Astrocyte of the cerebellum (primary cell): ENCODE results near the gene SCP2D1.

Source experiments
- DNase-seq: peaks from one replicate; pipeline ENCODE4 v3.0.0-alpha.2; 2011; ENCODE audit warnings: low read depth
- H3K4me3 ChIP-seq: 2 replicates; pipeline ENCODE4 v1.5.1; 2011; ENCODE audit warnings: mild to moderate bottlenecking, low read depth, low read length, moderate library complexity
- in situ Hi-C: cut with HindIII; loops from 2 replicates; pipeline ENCODE4 v1.10.0; 2017; ENCODE audit warnings: low sequenced_read_pairs
- TF ChIP-seq, protein P1 (sequence below): IDR thresholded peaks from 2 replicates; pipeline ENCODE4 v1.5.1; 2012; ENCODE audit warnings: low read length, low read depth, moderate library complexity, mild to moderate bottlenecking; ENCODE audit errors: missing control alignments

The SCP2D1 gene

DNA sequence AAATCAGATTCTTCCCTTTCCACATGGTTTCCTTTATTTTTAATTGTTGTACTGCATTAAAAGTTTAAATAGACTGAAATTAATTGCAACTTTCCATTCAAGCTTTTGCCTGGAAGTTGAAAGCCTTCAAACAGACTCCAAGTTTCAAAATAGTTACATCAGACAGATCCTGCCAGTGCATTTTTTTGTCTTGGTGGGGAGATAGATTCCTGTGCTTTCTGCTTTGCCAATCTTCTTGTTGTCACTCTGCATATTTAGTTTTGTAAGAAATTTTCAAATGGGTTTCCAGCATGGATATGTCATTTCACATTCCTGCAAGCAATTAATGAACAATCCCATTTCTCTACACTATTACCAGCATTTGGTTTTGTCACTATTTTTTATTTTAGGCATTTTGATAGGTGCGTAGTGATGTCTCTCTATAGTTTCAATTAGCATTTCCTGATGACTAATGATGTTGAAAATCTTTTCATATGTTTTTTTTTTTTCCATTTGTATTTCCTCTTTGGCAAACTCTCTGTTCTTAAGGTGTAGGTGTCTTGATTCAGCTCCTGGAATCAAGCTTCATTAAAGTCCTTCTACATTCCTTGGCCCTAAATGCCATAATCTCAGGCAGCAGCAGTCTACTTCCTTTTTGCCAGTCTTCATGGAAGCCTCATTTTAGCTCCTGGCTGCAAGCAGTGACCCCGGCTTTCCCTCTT lies 40.5 kb downstream of the SCP2D1 start:
- TF ChIP-seq, protein P1, sequence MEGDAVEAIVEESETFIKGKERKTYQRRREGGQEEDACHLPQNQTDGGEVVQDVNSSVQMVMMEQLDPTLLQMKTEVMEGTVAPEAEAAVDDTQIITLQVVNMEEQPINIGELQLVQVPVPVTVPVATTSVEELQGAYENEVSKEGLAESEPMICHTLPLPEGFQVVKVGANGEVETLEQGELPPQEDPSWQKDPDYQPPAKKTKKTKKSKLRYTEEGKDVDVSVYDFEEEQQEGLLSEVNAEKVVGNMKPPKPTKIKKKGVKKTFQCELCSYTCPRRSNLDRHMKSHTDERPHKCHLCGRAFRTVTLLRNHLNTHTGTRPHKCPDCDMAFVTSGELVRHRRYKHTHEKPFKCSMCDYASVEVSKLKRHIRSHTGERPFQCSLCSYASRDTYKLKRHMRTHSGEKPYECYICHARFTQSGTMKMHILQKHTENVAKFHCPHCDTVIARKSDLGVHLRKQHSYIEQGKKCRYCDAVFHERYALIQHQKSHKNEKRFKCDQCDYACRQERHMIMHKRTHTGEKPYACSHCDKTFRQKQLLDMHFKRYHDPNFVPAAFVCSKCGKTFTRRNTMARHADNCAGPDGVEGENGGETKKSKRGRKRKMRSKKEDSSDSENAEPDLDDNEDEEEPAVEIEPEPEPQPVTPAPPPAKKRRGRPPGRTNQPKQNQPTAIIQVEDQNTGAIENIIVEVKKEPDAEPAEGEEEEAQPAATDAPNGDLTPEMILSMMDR: no peak
- no peak for DNase-seq
- in situ Hi-C loops: no loop called here
- no peak overlapping the region for H3K4me3 ChIP-seq

DNA sequence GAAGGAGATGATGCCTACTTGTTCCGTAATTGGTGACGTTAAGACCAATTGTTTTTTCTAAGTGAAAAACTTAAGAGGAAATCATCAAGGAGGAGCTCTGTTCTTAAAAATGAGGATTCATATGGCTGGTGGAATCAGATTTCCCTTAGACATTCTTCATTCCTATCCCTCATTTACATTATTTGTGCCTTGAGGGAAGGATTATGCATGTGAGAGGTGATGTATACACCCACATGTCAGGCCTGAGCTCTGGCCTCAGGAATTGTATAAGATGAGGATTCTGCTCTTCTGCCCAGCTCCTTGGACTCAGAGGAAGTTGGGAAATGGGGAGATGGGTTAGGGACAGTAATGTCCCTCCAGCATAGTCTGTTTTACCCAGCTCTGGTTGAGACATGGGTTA lies 42.3 kb downstream of the SCP2D1 start:
- no peak for DNase-seq
- TF ChIP-seq, protein P1: no peak
- in situ Hi-C loops: no loop called here
- no peak overlapping the region for H3K4me3 ChIP-seq

DNA sequence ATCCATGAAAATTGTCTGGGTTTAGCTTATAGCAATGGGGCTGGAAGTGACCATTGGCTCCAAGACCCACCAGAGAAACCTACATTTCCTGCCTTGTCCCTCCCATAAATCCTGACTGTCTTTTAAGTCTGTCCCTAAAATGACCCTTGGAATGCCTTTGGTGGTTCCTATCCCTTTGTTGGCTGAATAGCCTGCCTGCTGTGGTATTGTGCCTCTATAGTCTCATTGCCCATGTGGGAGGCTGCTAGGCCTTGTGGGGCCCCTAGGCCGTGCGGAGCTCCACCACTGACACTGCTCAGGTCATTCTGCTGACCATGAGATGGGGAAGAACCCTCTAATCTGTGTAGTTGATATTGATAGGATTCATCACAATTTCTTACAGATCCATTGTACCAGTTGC lies 43.3 kb downstream of the SCP2D1 start:
- H3K4me3 ChIP-seq: no peak overlapping the region
- in situ Hi-C loops: no loop called here
- TF ChIP-seq, protein P1: no peak

DNA sequence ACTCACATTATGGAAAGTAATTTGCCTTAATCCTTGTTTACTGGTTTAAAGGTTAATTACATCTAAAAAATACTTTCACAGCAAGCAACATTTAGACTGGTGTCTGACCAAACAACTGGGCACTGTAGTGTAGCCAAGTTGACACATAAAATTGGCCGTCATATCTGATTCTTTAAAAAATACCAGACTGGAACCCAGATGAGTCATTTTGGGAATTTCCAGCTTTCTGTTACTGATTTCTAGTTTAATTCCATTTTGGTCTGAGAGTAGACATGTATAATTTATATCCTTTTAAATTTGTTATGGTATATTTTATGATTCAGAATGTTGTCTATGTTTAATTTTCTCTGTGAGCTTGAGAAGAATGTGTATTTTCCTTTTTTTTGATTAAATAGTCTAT lies 44.1 kb downstream of the SCP2D1 start:
- H3K4me3 ChIP-seq: no peak overlapping the region
- in situ Hi-C loops: no loop called here
- TF ChIP-seq, protein P1: no peak
- no peak for DNase-seq

More for the DNA sequence above, 43.3 kb downstream of the SCP2D1 start:
- DNase-seq: no peak

DNA sequence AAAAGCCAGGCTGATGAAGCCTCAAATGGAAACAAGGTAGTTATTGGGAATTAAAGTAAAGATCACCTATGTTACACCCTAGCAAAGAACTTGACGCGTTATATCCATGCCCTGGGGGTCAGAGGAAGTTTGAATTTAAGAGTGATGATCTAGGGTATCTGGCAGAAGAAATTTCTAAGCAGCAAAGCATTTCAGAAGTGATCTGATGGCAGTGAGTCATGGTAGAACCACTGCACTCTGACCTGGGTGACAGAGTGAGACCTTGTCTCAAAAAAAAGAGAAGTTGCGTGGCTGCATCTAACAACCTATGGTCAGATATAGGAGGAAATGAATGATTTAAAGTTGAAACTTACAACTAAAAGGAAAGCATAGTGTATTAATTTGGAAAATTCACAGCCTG lies 45.2 kb downstream of the SCP2D1 start:
- in situ Hi-C loops: no loop called here
- no peak for DNase-seq
- TF ChIP-seq, protein P1: no peak
- no peak overlapping the region for H3K4me3 ChIP-seq
